Activated naive CD8-positive, alpha-beta T cell treated with anti-CD3 and anti-CD28 coated beads, Interleukin-2, amount 50 U/mL, for 24 hours (primary cell): ENCODE data around the gene GSG1L2.

Source experiments
- ATAC-seq: fragments of 150-1000 bp; cut with Tn5 transposase; one replicate; pipeline ENCODE4 v1.10.0; 2021
- DNase-seq: peaks from one replicate; pipeline ENCODE4 v3.0.0; 2021
- H3K27ac Mint-ChIP-seq: one replicate; pipeline ENCODE4 v1.8.0; 2021; ENCODE audit warnings: mild to moderate bottlenecking, mixed read lengths
- H3K27me3 Mint-ChIP-seq: one replicate; pipeline ENCODE4 v1.8.0; 2021; ENCODE audit warnings: mixed read lengths
- H3K36me3 Mint-ChIP-seq: one replicate; pipeline ENCODE4 v1.8.0; 2021; ENCODE audit warnings: low read depth, mixed read lengths
- H3K4me1 Mint-ChIP-seq: one replicate; pipeline ENCODE4 v1.8.0; 2021; ENCODE audit warnings: mixed read lengths
- H3K4me3 Mint-ChIP-seq: one replicate; pipeline ENCODE4 v1.8.0; 2021; ENCODE audit warnings: mild to moderate bottlenecking, moderate library complexity, mixed read lengths
- H3K9me3 Mint-ChIP-seq: one replicate; pipeline ENCODE4 v1.8.0; 2021; ENCODE audit warnings: mixed read lengths

GSG1L2 gene

GRCh38 chr17:9755083-9755482 is 66.8 kb downstream of the GSG1L2 start:
- H3K9me3 Mint-ChIP-seq = no peaks in the 10 kb centered on the region
- no peaks in the 10 kb centered on the region for H3K4me1 Mint-ChIP-seq
- no peak overlapping the region for H3K27ac Mint-ChIP-seq
- H3K36me3 Mint-ChIP-seq = no peaks in the 10 kb centered on the region
- ATAC-seq (no peak), DNase-seq (no peak)
- H3K27me3 Mint-ChIP-seq = peaks cover 34% of the 10 kb centered on the region
- H3K4me3 Mint-ChIP-seq = no peak overlapping the region
